ENCODE data around the gene MAPKAP1.

The MAPKAP1 gene

GRCh38 chr9:125461636-125462190 is 245.3 kb downstream of the MAPKAP1 start:
- Histone ChIP-seq H3K4me3 (replicated peaks; ENCODE audit: insufficient read depth, low read length) (no peak overlapping the region), H3K27me3 (ENCODE audit: insufficient read depth, poor library complexity, severe bottlenecking) (no peaks in the 10 kb centered on the region), H3K27ac (replicated peaks) (no peak overlapping the region)
- DNase-seq (ENCODE audit: low read depth in 1 of 2, low spot score in 1 of 2), result no peak
- TF ChIP-seq GABPA (IDR thresholded peaks at IDR 0.05; ENCODE audit: low read depth) (no peak), SPI1 (IDR thresholded peaks at IDR 0.05; ENCODE audit: borderline replicate concordance, low read depth) (no peak), POLR2AphosphoS5 (IDR thresholded peaks at IDR 0.05; ENCODE audit: low read depth) (no peak), REST (IDR thresholded peaks at IDR 0.05; ENCODE audit: insufficient replicate concordance, low read depth) (no peak), CTCF (IDR thresholded peaks at IDR 0.05; ENCODE audit: insufficient read depth, low read length) (no peak)

- Histone ChIP-seq H3K27me3 (ENCODE audit: insufficient read depth, poor library complexity, severe bottlenecking) (no peaks in the 10 kb centered on the region), H3K27ac (replicated peaks) (no peak overlapping the region), H3K4me3 (replicated peaks; ENCODE audit: insufficient read depth, low read length) (no peak overlapping the region)
- no peak for DNase-seq (ENCODE audit: low read depth in 1 of 2, low spot score in 1 of 2)
- TF ChIP-seq GABPA (IDR thresholded peaks at IDR 0.05; ENCODE audit: low read depth) (no peak), POLR2AphosphoS5 (IDR thresholded peaks at IDR 0.05; ENCODE audit: low read depth) (no peak), REST (IDR thresholded peaks at IDR 0.05; ENCODE audit: insufficient replicate concordance, low read depth) (no peak), CTCF (IDR thresholded peaks at IDR 0.05; ENCODE audit: insufficient read depth, low read length) (no peak), SPI1 (IDR thresholded peaks at IDR 0.05; ENCODE audit: borderline replicate concordance, low read depth) (no peak)
These were observed 245.9 kb downstream of the MAPKAP1 start for GRCh38 chr9:125460883-125461635.

GRCh38 chr9:125460346-125460745 is 246.7 kb downstream of the MAPKAP1 start:
- TF ChIP-seq CTCF (IDR thresholded peaks at IDR 0.05; ENCODE audit: insufficient read depth, low read length) (no peak), SPI1 (IDR thresholded peaks at IDR 0.05; ENCODE audit: borderline replicate concordance, low read depth) (no peak), POLR2AphosphoS5 (IDR thresholded peaks at IDR 0.05; ENCODE audit: low read depth) (no peak), GABPA (IDR thresholded peaks at IDR 0.05; ENCODE audit: low read depth) (no peak), REST (IDR thresholded peaks at IDR 0.05; ENCODE audit: insufficient replicate concordance, low read depth) (no peak)
- DNase-seq (ENCODE audit: low read depth in 1 of 2, low spot score in 1 of 2), result no peak
- Histone ChIP-seq H3K27me3 (ENCODE audit: insufficient read depth, poor library complexity, severe bottlenecking) (no peaks in the 10 kb centered on the region), H3K27ac (replicated peaks) (no peak overlapping the region), H3K4me3 (replicated peaks; ENCODE audit: insufficient read depth, low read length) (no peak overlapping the region)

All from HL-60 (cell line).